Measurements from ENCODE around the gene EXPH5. TPM values are rescaled to one million over a fixed set of nuclear protein-coding genes. Genes with fewer than 3 reads are reported as not detected.

Gene EXPH5
- polyA plus RNA-seq, 1 donor (not counting 4 experiments of a cell fraction or from before 2014, with no cell fraction given) = 11.7 TPM

DNA sequence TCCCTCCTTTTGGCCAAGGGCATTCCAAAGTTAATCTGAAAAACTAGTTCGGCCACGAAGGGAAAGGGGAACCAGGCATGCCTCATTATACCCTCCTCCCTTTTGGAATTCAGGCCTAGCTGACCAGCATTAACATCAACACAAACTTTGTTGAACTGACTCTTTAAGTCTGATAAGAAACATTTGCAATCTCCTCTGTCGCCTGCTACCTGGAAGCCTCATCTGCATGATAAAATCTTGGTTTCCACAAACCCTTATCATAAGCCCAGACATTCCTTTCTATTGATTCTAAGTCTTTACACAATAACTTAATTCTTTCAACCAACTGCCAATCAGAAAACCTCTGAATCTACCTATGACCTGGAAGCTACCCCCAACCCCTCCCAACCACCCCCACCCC is 106.7 kb downstream of the EXPH5 start:
- FAIRE-seq = no peak
- Histone ChIP-seq H3K27me3 (ENCODE audit: control insufficient read depth, extremely low read depth, insufficient read depth, low read length) (no peaks in the 10 kb centered on the region), H3K9ac (ENCODE audit: control insufficient read depth, extremely low read depth, insufficient read depth, low read length) (no peak overlapping the region), H3K79me2 (ENCODE audit: control insufficient read depth, insufficient read depth, low read length) (no peaks in the 10 kb centered on the region), H3K4me1 (ENCODE audit: control insufficient read depth, extremely low read depth, insufficient read depth, low read length) (no peaks in the 10 kb centered on the region), H2AFZ (ENCODE audit: control insufficient read depth, low read length) (no peak overlapping the region), H3K9me1 (ENCODE audit: control insufficient read depth, extremely low read depth, insufficient read depth, low read length) (no peaks in the 10 kb centered on the region), H3K9me3 (ENCODE audit: control insufficient read depth, low read depth, low read length) (no peaks in the 10 kb centered on the region), H3K4me3 (ENCODE audit: control insufficient read depth in 2 of 3, extremely low read depth in 1 of 3, insufficient read depth in 2 of 3, low read depth in 1 of 3, low read length in 3 of 3) (no peak overlapping the region), H4K20me1 (ENCODE audit: control insufficient read depth, extremely low read depth, insufficient read depth, low read length) (no peaks in the 10 kb centered on the region), H3K4me2 (ENCODE audit: control insufficient read depth, extremely low read depth, insufficient read depth, low read depth, low read length) (no peak overlapping the region), H3K27ac (ENCODE audit: control insufficient read depth, insufficient read depth, low read length) (no peak overlapping the region), H3K36me3 (ENCODE audit: control insufficient read depth in 2 of 2, extremely low read depth in 1 of 2, insufficient read depth in 2 of 2, low read length in 2 of 2) (no peaks in the 10 kb centered on the region)
- dilution Hi-C loops (cut with MboI; ENCODE audit: extremely low pct_ligation_motif_present, low sequenced_read_pairs) = no loop called here
- TF ChIP-seq EZH2 (IDR thresholded peaks at IDR 0.05; ENCODE audit: low read length) = no peak
- TF ChIP-seq, protein P1, sequence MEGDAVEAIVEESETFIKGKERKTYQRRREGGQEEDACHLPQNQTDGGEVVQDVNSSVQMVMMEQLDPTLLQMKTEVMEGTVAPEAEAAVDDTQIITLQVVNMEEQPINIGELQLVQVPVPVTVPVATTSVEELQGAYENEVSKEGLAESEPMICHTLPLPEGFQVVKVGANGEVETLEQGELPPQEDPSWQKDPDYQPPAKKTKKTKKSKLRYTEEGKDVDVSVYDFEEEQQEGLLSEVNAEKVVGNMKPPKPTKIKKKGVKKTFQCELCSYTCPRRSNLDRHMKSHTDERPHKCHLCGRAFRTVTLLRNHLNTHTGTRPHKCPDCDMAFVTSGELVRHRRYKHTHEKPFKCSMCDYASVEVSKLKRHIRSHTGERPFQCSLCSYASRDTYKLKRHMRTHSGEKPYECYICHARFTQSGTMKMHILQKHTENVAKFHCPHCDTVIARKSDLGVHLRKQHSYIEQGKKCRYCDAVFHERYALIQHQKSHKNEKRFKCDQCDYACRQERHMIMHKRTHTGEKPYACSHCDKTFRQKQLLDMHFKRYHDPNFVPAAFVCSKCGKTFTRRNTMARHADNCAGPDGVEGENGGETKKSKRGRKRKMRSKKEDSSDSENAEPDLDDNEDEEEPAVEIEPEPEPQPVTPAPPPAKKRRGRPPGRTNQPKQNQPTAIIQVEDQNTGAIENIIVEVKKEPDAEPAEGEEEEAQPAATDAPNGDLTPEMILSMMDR (optimal IDR thresholded peaks at IDR 0.05 in 1 of 3, IDR thresholded peaks at IDR 0.05 in 1 of 3, conservative IDR thresholded peaks at IDR 0.05 in 1 of 3; ENCODE audit: extremely low read depth in 1 of 3, insufficient read depth in 2 of 3, low read length in 3 of 3) = no peak
- DNase-seq (ENCODE audit: low read depth, low spot score) = no peak

DNA sequence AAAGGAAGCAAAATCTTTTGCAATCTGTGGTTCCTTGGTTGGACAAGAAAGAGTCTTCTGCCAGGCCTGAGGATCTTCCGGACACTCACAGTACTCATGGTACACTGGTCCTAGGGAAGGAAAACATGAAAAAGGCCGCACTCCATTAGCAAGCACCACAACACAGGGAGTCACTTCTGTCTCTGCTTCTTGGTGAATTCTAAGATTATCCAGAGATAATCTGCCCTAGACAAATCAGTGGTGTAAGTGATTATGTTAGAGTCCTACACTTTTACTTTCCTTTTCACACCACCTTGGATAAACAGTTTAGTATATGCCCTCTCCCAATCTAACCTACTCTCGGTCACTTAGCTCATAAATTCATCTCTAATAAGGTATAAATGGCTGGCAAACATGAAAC is 107.2 kb downstream of the EXPH5 start:
- no peaks in the 10 kb centered on the region for H3K27me3 ChIP-seq (ENCODE audit: control insufficient read depth, extremely low read depth, insufficient read depth, low read length)
- H3K36me3 ChIP-seq (ENCODE audit: control insufficient read depth in 2 of 2, extremely low read depth in 1 of 2, insufficient read depth in 2 of 2, low read length in 2 of 2) = no peaks in the 10 kb centered on the region
- DNase-seq (ENCODE audit: low read depth, low spot score) (no peak), FAIRE-seq (no peak)
- no peaks in the 10 kb centered on the region for H4K20me1 ChIP-seq (ENCODE audit: control insufficient read depth, extremely low read depth, insufficient read depth, low read length)
- H3K79me2 ChIP-seq (ENCODE audit: control insufficient read depth, insufficient read depth, low read length) = no peaks in the 10 kb centered on the region
- H3K4me1 ChIP-seq (ENCODE audit: control insufficient read depth, extremely low read depth, insufficient read depth, low read length) = no peaks in the 10 kb centered on the region
- H3K4me3 ChIP-seq (ENCODE audit: control insufficient read depth in 2 of 3, extremely low read depth in 1 of 3, insufficient read depth in 2 of 3, low read depth in 1 of 3, low read length in 3 of 3) = no peak overlapping the region
- no peak overlapping the region for H3K9ac ChIP-seq (ENCODE audit: control insufficient read depth, extremely low read depth, insufficient read depth, low read length)
- H3K9me1 ChIP-seq (ENCODE audit: control insufficient read depth, extremely low read depth, insufficient read depth, low read length) = no peaks in the 10 kb centered on the region
- no peak overlapping the region for H3K4me2 ChIP-seq (ENCODE audit: control insufficient read depth, extremely low read depth, insufficient read depth, low read depth, low read length)
- H2AFZ ChIP-seq (ENCODE audit: control insufficient read depth, low read length) = no peak overlapping the region
- no peak overlapping the region for H3K27ac ChIP-seq (ENCODE audit: control insufficient read depth, insufficient read depth, low read length)
- dilution Hi-C loops (cut with MboI; ENCODE audit: extremely low pct_ligation_motif_present, low sequenced_read_pairs) = no loop called here
- no peak for TF ChIP-seq EZH2 (IDR thresholded peaks at IDR 0.05; ENCODE audit: low read length)
- TF ChIP-seq, protein P1 (optimal IDR thresholded peaks at IDR 0.05 in 1 of 3, IDR thresholded peaks at IDR 0.05 in 1 of 3, conservative IDR thresholded peaks at IDR 0.05 in 1 of 3; ENCODE audit: extremely low read depth in 1 of 3, insufficient read depth in 2 of 3, low read length in 3 of 3) = no peak
- H3K9me3 ChIP-seq (ENCODE audit: control insufficient read depth, low read depth, low read length) = no peaks in the 10 kb centered on the region

All from keratinocyte (primary cell).